Mucosa of rectum (tissue), 2 donors: ENCODE data around the gene IDUA.

Source experiments
- H3K27ac ChIP-seq, 2 donors: one replicate each; pipeline ENCODE4 v1.7.0; 2013; ENCODE audit warnings: inconsistent platforms in 2 of 2, low read depth in 2 of 2, low read length in 2 of 2
- H3K27me3 ChIP-seq, 2 donors: one replicate each; pipeline ENCODE4 v1.7.0; 2013; ENCODE audit warnings: low read length in 2 of 2; ENCODE audit not compliant: control insufficient read depth in 2 of 2, insufficient read depth in 2 of 2
- H3K36me3 ChIP-seq, 2 donors: one replicate each; pipeline ENCODE4 v1.7.0; 2013; ENCODE audit warnings: low read length in 2 of 2; ENCODE audit not compliant: control insufficient read depth in 2 of 2, insufficient read depth in 2 of 2
- H3K4me1 ChIP-seq, 2 donors: one replicate each; pipeline ENCODE4 v1.7.0; 2013; ENCODE audit warnings: low read length in 2 of 2, mild to moderate bottlenecking in 1 of 2; ENCODE audit not compliant: control insufficient read depth in 2 of 2, insufficient read depth in 2 of 2
- H3K4me3 ChIP-seq, 2 donors: one replicate each; pipeline ENCODE4 v1.7.0; 2013; ENCODE audit warnings: low read length in 2 of 2
- H3K9ac ChIP-seq, 2 donors: one replicate each; pipeline ENCODE4 v1.7.0; 2013; ENCODE audit warnings: low read length in 2 of 2, low read depth in 1 of 2, mild to moderate bottlenecking in 1 of 2
- H3K9me3 ChIP-seq, 2 donors: one replicate each; pipeline ENCODE4 v1.7.0; 2013; ENCODE audit warnings: low read length in 2 of 2; ENCODE audit not compliant: control insufficient read depth in 2 of 2
- donor health status: healthy.
- donor health status: Normal muscosa, but diverticular disease.

The IDUA gene

DNA sequence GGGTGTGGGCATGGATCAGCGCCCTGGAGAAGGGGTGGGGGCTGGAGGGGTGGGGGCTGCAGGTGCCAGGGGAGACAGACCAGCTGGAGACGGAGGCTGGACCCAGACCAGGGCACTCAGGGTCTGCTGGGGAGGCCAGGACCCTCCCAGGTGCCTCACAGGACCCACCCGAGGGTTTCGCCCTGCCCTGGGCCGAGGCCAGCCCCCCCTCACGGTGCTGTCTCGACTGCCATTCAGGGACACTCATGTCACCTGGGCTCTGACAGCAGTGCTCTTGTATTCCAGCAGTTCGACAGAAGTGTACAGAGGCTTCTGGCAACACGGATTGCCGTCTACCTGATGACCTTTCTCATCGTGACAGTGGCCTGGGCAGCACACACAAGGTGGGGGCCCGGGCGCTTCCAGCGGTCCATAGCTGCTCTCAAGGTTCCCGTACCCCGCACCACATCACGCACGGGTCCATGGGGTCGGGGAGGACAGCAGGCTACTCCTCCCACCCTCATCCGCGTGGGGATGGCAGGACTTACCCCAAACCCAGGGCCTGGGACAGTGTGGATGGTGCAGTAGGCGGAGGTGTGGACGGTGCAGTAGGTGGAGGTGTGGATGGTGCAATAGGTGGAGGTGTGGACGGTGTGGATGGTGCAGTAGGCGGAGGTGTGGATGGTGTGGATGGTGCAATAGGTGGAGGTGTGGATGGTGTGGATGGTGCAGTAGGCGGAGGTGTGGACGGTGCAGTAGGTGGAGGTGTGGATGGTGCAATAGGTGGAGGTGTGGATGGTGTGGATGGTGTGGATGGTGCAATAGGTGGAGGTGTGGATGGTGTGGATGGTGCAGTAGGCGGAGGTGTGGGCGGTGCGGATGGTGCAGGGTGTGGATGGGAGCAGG, 36.5 kb upstream of the IDUA start:
- Histone ChIP-seq H3K9ac (no peak overlapping the region), H3K36me3 (peaks cover 0 to 3% of the 10 kb centered on the region in 2 donors), H3K4me3 (no peak overlapping the region), H3K9me3 (no peaks in the 10 kb centered on the region), H3K4me1 (peaks cover 0 to 9% of the 10 kb centered on the region in 2 donors), H3K27me3 (no peaks in the 10 kb centered on the region), H3K27ac (no peak overlapping the region)

DNA sequence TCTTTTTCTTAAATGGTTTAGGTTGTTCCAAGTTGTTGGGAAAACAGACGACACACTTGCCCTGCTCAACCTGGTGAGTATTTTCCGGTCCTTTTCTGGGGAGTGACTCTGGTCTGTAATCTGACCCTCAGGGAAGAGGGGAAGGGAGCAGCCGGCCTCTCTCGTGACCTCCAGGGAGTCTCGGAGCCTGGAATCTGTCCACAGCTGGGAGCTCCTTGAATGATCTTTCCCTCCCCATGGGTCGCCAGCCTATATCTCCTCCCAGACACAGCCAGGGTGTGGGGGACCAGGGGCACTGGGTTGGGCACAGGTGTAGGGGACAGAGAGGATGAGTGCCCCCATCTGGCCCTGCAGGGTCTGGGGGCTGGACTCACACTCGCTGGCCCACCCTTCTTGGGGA, 35.7 kb upstream of the IDUA start:
- peaks cover 0 to 9% of the 10 kb centered on the region in 2 donors for H3K4me1 ChIP-seq
- H3K36me3 ChIP-seq, result peaks cover 0 to 3% of the 10 kb centered on the region in 2 donors
- no peak overlapping the region for H3K9ac ChIP-seq
- H3K4me3 ChIP-seq, result no peak overlapping the region
- H3K27me3 ChIP-seq, result no peaks in the 10 kb centered on the region
- no peaks in the 10 kb centered on the region for H3K9me3 ChIP-seq
- no peak overlapping the region for H3K27ac ChIP-seq

DNA sequence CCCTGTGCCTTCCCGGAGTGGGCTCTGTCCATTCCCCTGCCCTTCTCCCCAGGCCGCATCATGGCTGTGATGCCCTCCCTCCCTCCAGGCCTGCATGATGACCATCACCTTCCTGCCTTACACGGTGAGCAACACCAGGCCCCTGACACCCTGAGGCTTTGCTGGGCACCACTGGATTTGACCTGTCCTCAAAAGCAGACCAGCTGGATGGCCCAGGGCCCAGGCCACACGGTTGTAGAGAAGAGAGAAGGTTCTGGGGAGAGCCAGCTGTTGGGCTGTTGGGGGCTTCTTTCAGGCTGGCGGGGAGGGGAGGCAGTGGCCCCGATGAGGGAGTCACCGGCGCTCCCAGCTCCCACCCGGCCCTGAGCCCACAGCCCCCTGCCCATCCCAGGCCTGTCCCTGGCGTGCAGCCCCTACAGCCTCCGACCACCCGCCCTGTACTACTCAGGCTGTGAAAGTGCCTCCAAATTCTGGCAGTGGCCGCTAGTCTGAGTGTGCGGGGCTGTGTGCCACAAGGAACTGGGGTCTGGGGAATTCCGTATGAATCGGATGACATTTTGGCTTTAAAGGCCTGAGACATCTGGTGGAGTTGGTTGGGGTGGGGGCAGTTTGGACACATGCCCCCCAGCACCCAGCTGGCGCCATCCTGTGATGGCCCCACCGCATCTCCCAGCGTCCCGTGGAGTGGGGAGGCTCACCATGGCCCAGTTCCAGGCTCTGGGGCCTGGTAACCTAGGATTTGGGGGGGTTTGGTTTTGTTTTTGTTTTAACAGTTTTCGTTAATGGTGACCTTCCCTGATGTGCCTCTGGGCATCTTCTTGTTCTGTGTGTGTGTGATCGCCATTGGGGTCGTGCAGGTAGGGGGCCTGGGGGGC, 35.0 kb upstream of the IDUA start:
- Histone ChIP-seq H3K36me3 (peaks cover 0 to 3% of the 10 kb centered on the region in 2 donors), H3K9me3 (no peaks in the 10 kb centered on the region), H3K9ac (no peak overlapping the region), H3K4me3 (no peak overlapping the region), H3K27me3 (no peaks in the 10 kb centered on the region), H3K4me1 (peaks cover 0 to 9% of the 10 kb centered on the region in 2 donors), H3K27ac (no peak overlapping the region)

DNA sequence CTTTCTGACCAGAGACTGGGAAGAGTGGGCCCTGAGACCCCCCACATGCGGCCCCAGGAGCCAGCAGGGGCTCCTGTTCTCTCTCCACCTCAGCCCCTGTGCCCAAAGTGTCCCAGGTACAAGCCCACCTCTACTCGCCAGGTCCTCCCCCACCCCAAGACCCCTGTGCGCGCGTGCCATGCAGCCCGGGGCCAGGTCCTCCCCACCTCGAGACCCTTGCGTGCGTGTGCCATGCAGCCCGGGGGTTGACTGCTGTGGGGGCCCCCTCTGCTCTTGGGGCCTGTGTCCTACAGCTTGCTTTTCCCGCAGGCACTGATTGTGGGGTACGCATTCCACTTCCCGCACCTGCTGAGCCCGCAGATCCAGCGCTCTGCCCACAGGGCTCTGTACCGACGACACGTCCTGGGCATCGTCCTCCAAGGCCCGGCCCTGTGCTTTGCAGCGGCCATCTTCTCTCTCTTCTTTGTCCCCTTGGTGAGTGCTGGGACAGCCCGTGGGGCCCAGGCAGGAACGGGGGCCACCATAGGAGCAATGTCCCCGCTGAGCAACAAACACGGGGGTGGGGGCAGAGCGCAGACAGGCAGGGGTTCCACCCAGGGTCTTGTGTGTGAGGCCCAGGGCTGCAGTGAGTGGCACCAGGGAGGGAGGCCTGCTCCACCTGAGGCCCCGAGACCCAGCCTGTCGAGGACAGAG, 33.8 kb upstream of the IDUA start:
- peaks cover 0 to 8% of the 10 kb centered on the region in 2 donors for H3K4me1 ChIP-seq
- peaks cover 4 to 8% of the 10 kb centered on the region in 2 donors for H3K36me3 ChIP-seq
- no peak overlapping the region for H3K9ac ChIP-seq
- H3K9me3 ChIP-seq, result no peaks in the 10 kb centered on the region
- no peaks in the 10 kb centered on the region for H3K27me3 ChIP-seq
- H3K4me3 ChIP-seq, result no peak overlapping the region
- no peak overlapping the region for H3K27ac ChIP-seq

DNA sequence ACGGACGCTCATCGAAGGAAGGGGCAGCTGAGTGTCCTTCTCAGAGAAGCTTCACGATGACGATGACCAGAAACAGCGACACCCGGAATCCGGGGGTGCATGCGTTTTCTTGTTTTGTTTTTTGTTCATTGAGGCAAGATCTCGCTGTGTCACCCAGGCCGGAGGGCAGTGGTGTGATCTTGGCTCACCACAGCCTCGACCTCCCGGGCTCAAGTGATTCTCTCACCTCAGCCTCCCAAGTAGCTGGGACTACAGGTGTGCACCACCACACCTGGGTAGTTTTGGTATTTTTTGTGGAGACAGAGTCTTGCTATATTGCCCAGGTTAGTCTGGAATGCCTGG, 33.3 kb upstream of the IDUA start:
- Histone ChIP-seq H3K9ac (no peak overlapping the region), H3K27me3 (no peaks in the 10 kb centered on the region), H3K27ac (no peak overlapping the region), H3K4me3 (no peak overlapping the region), H3K36me3 (peaks cover 6 to 9% of the 10 kb centered on the region in 2 donors), H3K9me3 (no peaks in the 10 kb centered on the region), H3K4me1 (peaks cover 0 to 2% of the 10 kb centered on the region in 2 donors)

DNA sequence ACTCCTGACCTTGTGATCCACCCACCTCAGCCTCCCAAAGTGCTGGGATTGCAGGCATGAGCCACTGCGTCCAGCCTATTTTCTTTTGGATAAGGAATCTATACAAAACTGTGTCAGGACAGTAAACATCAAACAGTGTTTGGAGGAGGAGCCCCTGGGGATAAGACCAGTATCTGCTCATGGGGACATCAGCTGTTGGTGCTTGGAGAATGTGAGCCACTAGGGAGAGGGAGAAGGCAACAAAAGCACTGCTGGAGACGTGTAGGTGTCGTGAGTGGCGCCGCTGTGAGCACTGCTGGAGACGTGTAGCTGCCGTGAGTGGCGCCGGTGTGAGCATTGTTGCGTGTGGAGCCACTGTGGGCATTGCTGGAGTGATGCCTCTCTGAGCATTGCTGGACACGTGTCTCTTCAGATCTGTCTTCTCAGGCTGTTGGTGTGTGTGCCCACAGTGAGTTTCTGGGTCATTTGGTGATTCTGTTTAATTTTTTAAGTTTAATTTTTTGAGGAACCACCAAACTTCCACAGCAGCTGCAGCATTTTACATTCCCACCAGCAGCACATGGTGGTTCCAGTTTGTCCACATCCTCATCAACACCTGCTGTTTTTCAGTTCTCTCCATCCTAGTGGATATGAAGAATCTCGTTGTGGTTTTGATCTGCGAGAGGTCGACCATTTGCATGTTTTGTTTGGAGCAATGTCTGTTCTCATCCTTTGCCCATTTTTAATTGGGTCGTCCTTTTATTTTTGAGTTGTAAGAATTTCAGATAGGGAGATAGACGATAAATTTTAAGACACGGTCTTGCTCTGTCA, 32.4 kb upstream of the IDUA start:
- Histone ChIP-seq H3K27ac (no peak overlapping the region), H3K27me3 (no peaks in the 10 kb centered on the region), H3K9ac (no peak overlapping the region), H3K4me3 (no peak overlapping the region), H3K9me3 (no peaks in the 10 kb centered on the region), H3K36me3 (peaks cover 12 to 13% of the 10 kb centered on the region in 2 donors), H3K4me1 (no peaks in the 10 kb centered on the region)

DNA sequence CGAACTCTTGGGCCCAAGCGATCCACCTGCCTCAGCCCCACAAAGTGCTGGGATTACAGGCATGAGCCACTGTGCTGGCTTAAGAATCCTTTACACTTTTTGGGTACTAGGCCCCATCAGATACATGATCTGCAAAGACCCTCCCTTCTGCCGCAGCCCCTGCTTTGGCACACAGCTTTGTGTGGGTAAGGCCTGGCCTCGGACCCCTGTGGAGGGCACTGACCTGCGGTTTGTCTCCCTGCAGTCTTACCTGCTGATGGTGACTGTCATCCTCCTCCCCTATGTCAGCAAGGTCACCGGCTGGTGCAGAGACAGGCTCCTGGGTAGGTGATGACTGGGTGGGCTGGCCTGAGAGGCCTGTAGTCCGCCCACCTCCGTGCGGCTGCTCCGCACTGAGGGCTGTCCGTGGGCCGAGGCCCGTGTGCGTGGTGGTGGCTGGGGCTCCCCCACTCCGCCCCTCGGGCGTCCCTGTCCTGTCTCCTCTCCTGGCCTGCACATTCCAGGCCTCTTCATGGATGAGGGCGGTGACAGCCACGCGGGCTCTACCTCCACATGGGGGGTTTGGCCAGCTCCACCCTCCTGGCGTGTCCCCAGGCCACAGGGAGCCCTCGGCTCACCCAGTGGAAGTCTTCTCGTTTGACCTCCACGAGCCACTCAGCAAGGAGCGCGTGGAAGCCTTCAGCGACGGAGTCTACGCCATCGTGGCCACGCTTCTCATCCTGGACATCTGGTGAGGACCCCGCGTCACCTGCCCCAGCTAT, 31.5 kb upstream of the IDUA start:
- no peaks in the 10 kb centered on the region for H3K9me3 ChIP-seq
- no peaks in the 10 kb centered on the region for H3K27me3 ChIP-seq
- no peak overlapping the region for H3K9ac ChIP-seq
- peaks cover 20% of the 10 kb centered on the region in 2 donors for H3K36me3 ChIP-seq
- no peaks in the 10 kb centered on the region for H3K4me1 ChIP-seq
- H3K27ac ChIP-seq, result no peak overlapping the region
- H3K4me3 ChIP-seq, result no peak overlapping the region

DNA sequence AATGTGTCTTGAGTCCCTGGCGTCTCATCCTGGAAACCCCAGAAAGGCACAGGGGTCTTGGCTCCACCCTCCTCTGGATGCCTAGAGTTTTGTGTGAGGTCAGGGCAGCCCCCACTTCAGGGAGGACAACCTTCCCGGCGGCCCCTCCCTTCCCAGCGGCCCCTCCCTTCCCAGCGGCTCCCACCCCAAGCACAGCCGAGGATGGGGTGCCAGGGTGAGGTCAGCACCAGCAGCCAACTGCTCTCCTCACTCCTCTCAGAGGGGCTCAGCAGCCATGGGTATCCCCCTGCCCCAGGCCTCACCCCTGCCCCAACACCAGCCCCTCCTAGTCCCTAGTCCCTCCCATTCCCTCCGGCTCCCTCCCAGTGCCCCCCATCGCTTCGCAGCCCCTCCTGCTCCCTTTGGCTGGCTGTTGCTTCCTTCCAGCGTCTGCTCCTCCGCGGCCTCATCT, 30.9 kb upstream of the IDUA start:
- Histone ChIP-seq H3K27ac (no peak overlapping the region), H3K9ac (no peak overlapping the region), H3K36me3 (peaks cover 24 to 25% of the 10 kb centered on the region in 2 donors), H3K9me3 (no peaks in the 10 kb centered on the region), H3K4me3 (no peak overlapping the region), H3K4me1 (no peaks in the 10 kb centered on the region), H3K27me3 (no peaks in the 10 kb centered on the region)
